DMS153 (cell line): ENCODE data around the gene HSPB9.
"Not testable (repeated sequence)": the region's sequence is repeated elsewhere in the genome, so short reads cannot be mapped to it uniquely, and the experiment has no call there.

ENCODE experiments used
- DNase-seq: peaks from one replicate; lab custom pipeline; 2025; lab: John Stamatoyannopoulos, UW

Gene HSPB9

DNA sequence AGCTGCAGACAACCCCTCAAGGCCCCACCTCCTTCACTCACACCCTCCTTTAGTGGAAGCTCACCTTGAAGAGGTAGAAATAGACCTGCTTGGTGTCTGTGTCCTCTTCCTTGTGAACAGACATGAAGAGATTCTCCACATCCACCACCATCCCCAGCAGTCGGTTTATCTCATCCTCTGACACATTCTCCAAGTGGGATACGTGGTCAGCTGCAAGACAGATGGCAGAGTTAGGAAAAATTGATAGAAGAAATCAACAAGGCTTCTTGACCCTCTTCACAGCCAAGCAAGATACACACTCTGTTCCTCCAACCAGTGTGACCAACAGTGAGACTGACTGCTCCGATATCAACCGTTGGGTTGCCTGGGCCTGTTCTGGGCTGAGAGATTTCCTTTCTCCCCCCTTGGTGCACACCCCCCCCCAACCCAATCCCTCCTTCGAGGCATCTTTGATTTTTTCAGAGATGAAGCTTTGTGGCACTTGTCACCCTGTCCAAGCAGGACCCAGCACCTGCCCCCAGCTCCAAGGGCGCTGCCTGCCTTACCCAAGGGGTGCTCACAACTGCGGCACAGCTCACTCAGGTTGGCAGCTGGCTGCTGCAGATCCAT is 2.3 kb upstream of the HSPB9 start:
- no peak for DNase-seq

GRCh38 chr17:42120770-42121769 is 1.5 kb upstream of the HSPB9 start, which contains the start of gene KAT2A:
KAT2A (minus strand) TSS chr17:42121367; CDS start chr17:42121304, 63 bp downstream.
- peak; percentile 35 for DNase-seq

DNA sequence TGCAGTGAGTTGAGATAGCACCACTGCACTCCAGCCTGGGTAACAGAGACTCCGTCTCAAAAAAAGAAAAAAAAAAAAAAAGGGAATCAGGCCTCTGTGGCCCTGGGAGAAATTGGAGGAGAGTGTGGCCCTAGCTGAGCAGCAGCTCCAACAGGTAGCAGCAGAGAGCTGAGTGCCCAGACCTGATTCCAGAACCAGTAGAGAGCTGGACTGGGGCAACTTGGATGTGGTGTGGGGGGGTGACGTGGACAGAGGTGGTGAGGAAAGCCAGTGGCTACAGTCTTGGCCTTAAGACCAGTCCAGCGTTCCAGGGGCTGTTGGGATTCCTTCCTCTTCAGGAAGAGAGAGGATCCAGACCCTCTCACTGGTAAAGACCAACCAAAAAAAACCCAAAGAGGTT is 1.7 kb downstream of the HSPB9 start:
- no peak for DNase-seq

GRCh38 chr17:42125565-42125964 is 3.0 kb downstream of the HSPB9 start:
- DNase-seq, result no peak

- no peak for DNase-seq
Measured at GRCh38 chr17:42126836-42127235, 4.2 kb downstream of the HSPB9 start.

GRCh38 chr17:42127414-42127813 is 4.8 kb downstream of the HSPB9 start:
- no peak for DNase-seq

- DNase-seq, result no peak
Measured at GRCh38 chr17:42129109-42129837, 6.7 kb downstream of the HSPB9 start.

- no peak for DNase-seq
Measured at GRCh38 chr17:42130310-42130936, 7.8 kb downstream of the HSPB9 start.

- DNase-seq, result no peak
Measured at GRCh38 chr17:42131232-42131631, 8.6 kb downstream of the HSPB9 start.

GRCh38 chr17:42131981-42132432 is 9.4 kb downstream of the HSPB9 start:
- no peak for DNase-seq

DNA sequence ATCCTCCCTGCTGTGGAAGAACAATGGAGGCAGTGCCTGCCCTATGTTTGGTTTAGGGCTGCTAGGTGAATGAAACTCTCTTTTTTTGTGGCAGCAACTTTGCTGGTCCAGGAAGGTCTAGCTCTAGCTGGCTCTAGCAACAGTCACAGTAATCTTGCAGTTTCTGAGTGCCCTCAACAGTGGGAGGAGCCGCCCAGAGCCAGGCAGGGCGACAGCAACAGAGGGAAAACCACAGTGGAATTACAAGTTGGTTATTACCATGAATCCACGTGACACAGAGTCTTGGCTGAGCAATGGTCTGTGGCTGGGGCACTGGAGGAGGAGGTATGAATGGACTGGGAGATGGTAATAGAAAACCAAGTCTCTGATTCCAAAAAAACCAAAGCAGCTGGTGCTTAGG is 10.3 kb downstream of the HSPB9 start:
- no peak for DNase-seq

GRCh38 chr17:42133461-42134041 is 10.9 kb downstream of the HSPB9 start:
- peak; percentile 81 for DNase-seq

- DNase-seq, result no peak
Measured at GRCh38 chr17:42135151-42135550, 12.5 kb downstream of the HSPB9 start.

- DNase-seq, result peak; percentile 93
Measured at GRCh38 chr17:42135664-42136653, 13.4 kb downstream of the HSPB9 start.

DNA sequence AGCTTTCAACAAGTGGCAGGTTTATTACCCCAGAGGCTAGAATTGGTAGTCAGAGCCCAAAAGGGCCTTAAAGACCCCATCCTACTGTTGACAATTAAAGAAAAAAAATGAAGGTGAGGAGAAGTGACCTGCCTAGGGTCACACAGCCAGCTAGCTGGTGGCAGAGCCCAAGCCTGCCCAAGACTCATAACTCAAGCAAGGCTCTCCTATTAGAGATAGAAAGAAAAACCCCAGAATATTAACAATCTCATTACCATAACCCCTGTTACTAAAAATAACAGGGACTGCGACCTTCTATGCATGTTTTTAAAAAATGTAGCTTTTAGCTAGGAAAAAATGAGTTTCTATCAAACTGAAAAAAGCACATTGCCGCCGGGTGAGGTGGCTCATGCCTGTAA is 14.0 kb downstream of the HSPB9 start:
- no peak for DNase-seq

DNA sequence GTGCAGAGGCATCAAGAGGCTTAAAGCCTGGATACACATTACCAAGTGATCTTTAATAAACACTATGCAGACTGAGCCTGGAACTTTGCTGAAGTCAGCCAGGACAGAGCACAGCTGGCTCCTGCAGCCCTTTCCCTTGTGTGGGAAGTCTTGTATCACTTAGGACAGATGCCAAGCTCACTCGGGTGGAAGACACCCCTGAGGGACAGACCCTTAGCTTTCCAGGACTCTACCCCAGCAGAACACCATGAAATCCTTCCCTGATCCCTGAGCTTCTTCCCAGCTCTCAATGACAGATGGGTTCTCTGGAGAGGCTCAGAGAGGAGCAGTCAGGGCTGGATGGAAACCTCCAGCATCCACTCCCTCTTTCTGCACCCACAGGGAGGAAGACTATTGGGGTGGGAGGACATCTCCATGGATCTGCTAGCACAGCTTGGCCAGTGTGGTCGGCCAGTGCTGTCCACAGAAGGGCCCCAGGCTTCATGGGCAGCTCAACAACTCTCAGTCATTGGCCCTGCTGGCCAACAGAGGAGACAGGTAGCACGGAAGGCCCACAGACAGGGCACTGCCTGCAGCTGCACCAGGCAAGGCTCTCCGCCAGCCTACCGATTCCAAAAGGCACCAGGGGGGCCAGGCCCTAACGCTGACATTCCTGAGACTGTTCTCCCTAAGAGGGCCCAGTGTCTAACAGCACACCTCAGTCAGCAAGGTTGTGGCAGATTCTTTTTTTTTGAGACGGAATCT is 16.3 kb downstream of the HSPB9 start:
- DNase-seq, result no peak

DNA sequence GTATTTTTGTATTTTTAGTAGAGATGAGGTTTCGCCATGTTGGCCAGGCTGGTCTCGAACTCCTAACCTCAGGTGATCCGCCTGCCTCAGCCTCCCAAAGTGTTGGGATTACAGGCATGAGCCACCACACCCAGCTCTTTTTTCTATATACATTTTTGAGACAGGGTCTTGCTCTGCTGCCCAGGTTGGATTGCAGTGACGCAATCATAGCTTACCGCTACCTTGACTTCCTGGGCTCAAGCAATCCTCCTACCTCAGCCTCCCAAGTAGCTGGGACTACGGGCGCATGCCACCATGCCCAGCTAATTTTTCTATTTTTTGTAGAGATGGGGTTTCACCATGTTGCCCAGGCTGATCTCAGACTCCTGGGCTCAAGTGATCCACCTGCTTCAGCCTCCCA is 18.1 kb downstream of the HSPB9 start:
- DNase-seq, result not testable (repeated sequence)

GRCh38 chr17:42141382-42141781 is 18.8 kb downstream of the HSPB9 start:
- DNase-seq, result no peak

GRCh38 chr17:42142371-42142896 is 19.8 kb downstream of the HSPB9 start:
- DNase-seq, result no peak
